NCI-H146 treated with DMSO at 0.1 percent for 48 hours (cell line): ENCODE measurements around the gene CHST9.
"Not testable (repeated sequence)": the region's sequence is repeated elsewhere in the genome, so short reads cannot be mapped to it uniquely, and the experiment has no call there.

Experiments
- DNase-seq: peaks from one replicate; lab custom pipeline; 2025; ENCODE audit not compliant: unreplicated experiment; lab: John Stamatoyannopoulos, UW

CHST9 gene

GRCh38 chr18:27007880-27008279 is 177.2 kb downstream of the CHST9 start:
- no peak for DNase-seq

- no peak for DNase-seq
These were observed 179.5 kb downstream of the CHST9 start for GRCh38 chr18:27005589-27005988.

GRCh38 chr18:27004056-27004829 is 180.9 kb downstream of the CHST9 start:
- DNase-seq, result peak; percentile 47

GRCh38 chr18:26999797-27000196 is 185.3 kb downstream of the CHST9 start:
- no peak for DNase-seq

- DNase-seq, result no peak
These were observed 191.5 kb downstream of the CHST9 start for GRCh38 chr18:26993568-26993967.

- no peak for DNase-seq
These were observed 192.2 kb downstream of the CHST9 start for GRCh38 chr18:26992926-26993325.

- no peak for DNase-seq
These were observed 195.3 kb downstream of the CHST9 start for GRCh38 chr18:26989842-26990241.

GRCh38 chr18:26981360-26982082 is 203.6 kb downstream of the CHST9 start:
- peak; percentile 98 for DNase-seq

GRCh38 chr18:26978812-26979341 is 206.2 kb downstream of the CHST9 start:
- DNase-seq, result no peak

- DNase-seq, result no peak
These were observed 207.3 kb downstream of the CHST9 start for GRCh38 chr18:26977781-26978180.

GRCh38 chr18:26976206-26976605 is 208.9 kb downstream of the CHST9 start:
- DNase-seq, result no peak

GRCh38 chr18:26972549-26972948 is 212.6 kb downstream of the CHST9 start:
- DNase-seq, result not testable (repeated sequence)

GRCh38 chr18:26971409-26971808 is 213.7 kb downstream of the CHST9 start:
- no peak for DNase-seq

- no peak for DNase-seq
These were observed 214.5 kb downstream of the CHST9 start for GRCh38 chr18:26970637-26971036.

- DNase-seq, result no peak
These were observed 219.9 kb downstream of the CHST9 start for GRCh38 chr18:26965206-26965605.

GRCh38 chr18:26963292-26963691 is 221.8 kb downstream of the CHST9 start:
- peak; percentile 83 for DNase-seq

GRCh38 chr18:26961839-26962238 is 223.3 kb downstream of the CHST9 start:
- DNase-seq, result peak; percentile 36

- DNase-seq, result peak; percentile 62
These were observed 224.2 kb downstream of the CHST9 start for GRCh38 chr18:26960911-26961310.

GRCh38 chr18:26956863-26957262 is 228.2 kb downstream of the CHST9 start:
- peak; percentile 99 for DNase-seq

- DNase-seq, result no peak
These were observed 236.4 kb downstream of the CHST9 start for GRCh38 chr18:26948703-26949102.

GRCh38 chr18:26943906-26944305 is 241.2 kb downstream of the CHST9 start:
- DNase-seq, result no peak

- DNase-seq, result peak; percentile 27
These were observed 243.5 kb downstream of the CHST9 start for GRCh38 chr18:26941584-26941983.
